ENCODE results near the gene ALX4. TPM values are rescaled to one million over a fixed set of nuclear protein-coding genes. Genes with fewer than 3 reads are reported as not detected.

ALX4 gene
- polyA plus RNA-seq, 6 donors from 2014 or later, result not detected

- H3K27me3 Mint-ChIP-seq, result peaks cover 72 to 97% (median 84%) of the 10 kb centered on the region in 3 donors
- H3K4me1 Mint-ChIP-seq, result peaks cover 22 to 56% (median 55%) of the 10 kb centered on the region in 3 donors
- peaks cover 0 to 12% (median 3%) of the 10 kb centered on the region in 7 donors for H3K9me3 Mint-ChIP-seq
- DNase-seq, result no peak
- H3K27ac Mint-ChIP-seq, result peak overlapping the region in 2 of 6 donors; percentile 68 to 85
- ATAC-seq (ENCODE audit: low read depth in 2 of 2), result peak in 1 of 2 donors; percentile 10
- H3K36me3 Mint-ChIP-seq, result peaks cover 0 to under 1% of the 10 kb centered on the region in 2 donors
- peak overlapping the region; percentile 70 to 93 (median 80) for H3K4me3 Mint-ChIP-seq
Measured at GRCh38 chr11:44308923-44309477, 939 bp downstream of the ALX4 start.

- no peak for DNase-seq
- peaks cover 72 to 98% (median 84%) of the 10 kb centered on the region in 3 donors for H3K27me3 Mint-ChIP-seq
- peak overlapping the region in 7 of 8 donors; percentile 13 to 93 (median 68) for H3K4me3 Mint-ChIP-seq
- H3K4me1 Mint-ChIP-seq, result peaks cover 25 to 62% (median 56%) of the 10 kb centered on the region in 3 donors
- ATAC-seq (ENCODE audit: low read depth in 2 of 2), result no peak
- peaks cover 0 to 10% (median 3%) of the 10 kb centered on the region in 7 donors for H3K9me3 Mint-ChIP-seq
- H3K36me3 Mint-ChIP-seq, result peaks cover 0 to 4% of the 10 kb centered on the region in 2 donors
- peak overlapping the region in 1 of 6 donors; percentile 63 for H3K27ac Mint-ChIP-seq
Measured at GRCh38 chr11:44308256-44308922, 1.6 kb downstream of the ALX4 start.

GRCh38 chr11:44307340-44308099 lies 2.4 kb downstream of the ALX4 start:
- Mint-ChIP-seq H3K4me3 (peak overlapping the region; percentile 36 to 96 (median 88)), H3K27ac (peak overlapping the region in 3 of 6 donors; percentile 44 to 66 (median 49)), H3K27me3 (peaks cover 73 to 98% (median 84%) of the 10 kb centered on the region in 3 donors), H3K4me1 (peaks cover 27 to 65% (median 54%) of the 10 kb centered on the region in 3 donors), H3K9me3 (peaks cover 0 to 6% (median 3%) of the 10 kb centered on the region in 7 donors), H3K36me3 (peaks cover 0 to 6% of the 10 kb centered on the region in 2 donors)
- no peak for ATAC-seq (ENCODE audit: low read depth in 2 of 2)
- DNase-seq, result no peak

GRCh38 chr11:44306918-44307244 lies 3.1 kb downstream of the ALX4 start:
- H3K9me3 Mint-ChIP-seq, result peaks cover 0 to 3% (median 0%) of the 10 kb centered on the region in 7 donors

GRCh38 chr11:44306052-44306917 lies 3.7 kb downstream of the ALX4 start:
- peaks cover 0 to 6% of the 10 kb centered on the region in 2 donors for H3K36me3 Mint-ChIP-seq
- DNase-seq (no peak), ATAC-seq (ENCODE audit: low read depth in 2 of 2) (peak; percentile 14 to 32)
- peaks cover 27 to 56% (median 52%) of the 10 kb centered on the region in 3 donors for H3K4me1 Mint-ChIP-seq
- peak overlapping the region; percentile 89 to 96 (median 94) for H3K4me3 Mint-ChIP-seq
- H3K27ac Mint-ChIP-seq, result peak overlapping the region in 2 of 6 donors; percentile 45 to 46
- H3K27me3 Mint-ChIP-seq, result peaks cover 72 to 98% (median 84%) of the 10 kb centered on the region in 3 donors
- no peaks in the 10 kb centered on the region for H3K9me3 Mint-ChIP-seq

More at GRCh38 chr11:44306918-44307244, 3.1 kb downstream of the ALX4 start:
- DNase-seq, result no peak
- ATAC-seq (ENCODE audit: low read depth in 2 of 2), result no peak
- peak overlapping the region in 7 of 8 donors; percentile 89 to 96 (median 93) for H3K4me3 Mint-ChIP-seq
- H3K4me1 Mint-ChIP-seq, result peaks cover 27 to 61% (median 54%) of the 10 kb centered on the region in 3 donors
- peaks cover 73 to 98% (median 84%) of the 10 kb centered on the region in 3 donors for H3K27me3 Mint-ChIP-seq
- no peak overlapping the region for H3K27ac Mint-ChIP-seq
- peaks cover 0 to 6% of the 10 kb centered on the region in 2 donors for H3K36me3 Mint-ChIP-seq

GRCh38 chr11:44305470-44306051 lies 4.4 kb downstream of the ALX4 start:
- Mint-ChIP-seq H3K9me3 (no peaks in the 10 kb centered on the region), H3K27ac (peak overlapping the region in 4 of 6 donors; percentile 34 to 67 (median 46)), H3K27me3 (peaks cover 69 to 98% (median 84%) of the 10 kb centered on the region in 3 donors), H3K36me3 (peaks cover 0 to 6% of the 10 kb centered on the region in 2 donors), H3K4me1 (peaks cover 22 to 49% (median 45%) of the 10 kb centered on the region in 3 donors), H3K4me3 (peak overlapping the region; percentile 89 to 96 (median 94))
- ATAC-seq (ENCODE audit: low read depth in 2 of 2) (peak; percentile 41 to 50), DNase-seq (peak; percentile 29)

GRCh38 chr11:44305026-44305469 lies 4.9 kb downstream of the ALX4 start:
- Mint-ChIP-seq H3K4me3 (peak overlapping the region; percentile 89 to 96 (median 94)), H3K27me3 (peaks cover 72 to 98% (median 84%) of the 10 kb centered on the region in 3 donors)

GRCh38 chr11:44304091-44305025 lies 5.6 kb downstream of the ALX4 start:
- Mint-ChIP-seq H3K27ac (peak overlapping the region in 3 of 6 donors; percentile 33 to 67 (median 46)), H3K9me3 (no peaks in the 10 kb centered on the region), H3K36me3 (peaks cover 0 to 6% of the 10 kb centered on the region in 2 donors), H3K4me3 (peak overlapping the region; percentile 89 to 96 (median 94)), H3K4me1 (peaks cover 22 to 40% (median 35%) of the 10 kb centered on the region in 3 donors), H3K27me3 (peaks cover 74 to 99% (median 91%) of the 10 kb centered on the region in 3 donors)
- DNase-seq, result no peak
- ATAC-seq (ENCODE audit: low read depth in 2 of 2), result no peak

More at GRCh38 chr11:44305026-44305469, 4.9 kb downstream of the ALX4 start:
- Mint-ChIP-seq H3K36me3 (peaks cover 0 to 6% of the 10 kb centered on the region in 2 donors), H3K9me3 (no peaks in the 10 kb centered on the region), H3K27ac (peak overlapping the region in 3 of 6 donors; percentile 34 to 67 (median 46)), H3K4me1 (peaks cover 22 to 46% (median 39%) of the 10 kb centered on the region in 3 donors)
- ATAC-seq (ENCODE audit: low read depth in 2 of 2) (no peak), DNase-seq (no peak)

- Mint-ChIP-seq H3K9me3 (no peaks in the 10 kb centered on the region), H3K27me3 (peaks cover 75 to 99% (median 93%) of the 10 kb centered on the region in 3 donors), H3K4me1 (peaks cover 22 to 37% (median 32%) of the 10 kb centered on the region in 3 donors), H3K4me3 (peak overlapping the region in 5 of 8 donors; percentile 35 to 96 (median 93)), H3K27ac (no peak overlapping the region), H3K36me3 (peaks cover 0 to 6% of the 10 kb centered on the region in 2 donors)
- DNase-seq (no peak), ATAC-seq (ENCODE audit: low read depth in 2 of 2) (no peak)
Measured at GRCh38 chr11:44303401-44303938, 6.5 kb downstream of the ALX4 start.

- H3K27me3 Mint-ChIP-seq, result peaks cover 70 to 97% (median 89%) of the 10 kb centered on the region in 3 donors
- H3K9me3 Mint-ChIP-seq, result peaks cover 0 to 1% (median 0%) of the 10 kb centered on the region in 7 donors
- peaks cover 0 to 6% of the 10 kb centered on the region in 2 donors for H3K36me3 Mint-ChIP-seq
- peaks cover 22 to 35% (median 29%) of the 10 kb centered on the region in 3 donors for H3K4me1 Mint-ChIP-seq
- no peak overlapping the region for H3K4me3 Mint-ChIP-seq
- H3K27ac Mint-ChIP-seq, result no peak overlapping the region
- no peak for ATAC-seq (ENCODE audit: low read depth in 2 of 2)
- no peak for DNase-seq
Measured at GRCh38 chr11:44301564-44302271, 8.2 kb downstream of the ALX4 start.
